Measurements from ENCODE around the gene LOXL3.

LOXL3 gene
- 0 to 0.27 reads per million in 2 donors for total RNA-seq

- peak; percentile 74 to 86 (median 76) for DNase-seq
These were observed at the start of gene LOXL3, which contains the start of gene DOK1 for GRCh38 chr2:74553892-74554819. Gene LOXL3 (minus strand): TSS chr2:74553942. CDS start chr2:74552634, 1,308 bp downstream. Gene DOK1 (plus strand): TSS chr2:74554720. CDS start chr2:74554755, 35 bp downstream.

- DNase-seq, result no peak
These were observed 49.0 kb upstream of the LOXL3 start for GRCh38 chr2:74602586-74603281.

- no peak for DNase-seq
These were observed 45.9 kb upstream of the LOXL3 start for GRCh38 chr2:74599676-74600075.

- no peak for DNase-seq
These were observed 43.7 kb upstream of the LOXL3 start for GRCh38 chr2:74597410-74597809.

GRCh38 chr2:74596584-74596983, 42.8 kb upstream of the LOXL3 start:
- DNase-seq, result no peak

GRCh38 chr2:74593826-74594772, 40.4 kb upstream of the LOXL3 start:
- no peak for DNase-seq

- DNase-seq, result no peak
These were observed 34.9 kb upstream of the LOXL3 start for GRCh38 chr2:74588664-74589063.

GRCh38 chr2:74587664-74588277, 34.0 kb upstream of the LOXL3 start:
- peak in 4 of 5 experiments; percentile 30 to 82 (median 44) for DNase-seq

GRCh38 chr2:74585406-74586185, 31.9 kb upstream of the LOXL3 start:
- peak in 1 of 5 experiments; percentile 58 for DNase-seq

- peak in 1 of 5 experiments; percentile 88 for DNase-seq
These were observed 30.4 kb upstream of the LOXL3 start for GRCh38 chr2:74584088-74584645.

GRCh38 chr2:74583504-74583903, 29.8 kb upstream of the LOXL3 start:
- no peak for DNase-seq

- no peak for DNase-seq
These were observed 28.4 kb upstream of the LOXL3 start for GRCh38 chr2:74582184-74582583.

GRCh38 chr2:74581463-74581862, 27.7 kb upstream of the LOXL3 start:
- DNase-seq, result no peak

- DNase-seq, result peak in 1 of 5 experiments; percentile 57
These were observed 24.7 kb upstream of the LOXL3 start for GRCh38 chr2:74578408-74578807.

GRCh38 chr2:74577448-74577847, 23.7 kb upstream of the LOXL3 start:
- DNase-seq, result peak in 1 of 5 experiments; percentile 87

GRCh38 chr2:74576863-74577229, 23.1 kb upstream of the LOXL3 start:
- DNase-seq, result peak in 1 of 5 experiments; percentile 44

GRCh38 chr2:74576211-74576862, 22.6 kb upstream of the LOXL3 start:
- no peak for DNase-seq

GRCh38 chr2:74575320-74575719, 21.6 kb upstream of the LOXL3 start:
- no peak for DNase-seq

- DNase-seq, result peak in 1 of 5 experiments; percentile 84
These were observed 20.2 kb upstream of the LOXL3 start for GRCh38 chr2:74573747-74574562.
